OCI-LY7 (cell line): Measurements from ENCODE around the gene TGM5.

Experiments
- EZH2phosphoT487 ChIP-seq: fragments of 200-600 bp; sonication (generic); IDR thresholded peaks from 2 replicates; pipeline ENCODE4 v1.6.1; 2018; ENCODE audit warnings: low read depth, borderline replicate concordance, mild to moderate bottlenecking, mixed run types, antibody characterized with exemption, low read length, moderate library complexity, mixed read lengths
- TF ChIP-seq, protein P1 (sequence below): fragments of 200-600 bp; sonication (generic); conservative IDR thresholded peaks from 2 replicates; pipeline ENCODE4 v1.5.1; 2014; ENCODE audit warnings: mild to moderate bottlenecking, antibody characterized with exemption, low read length, moderate library complexity, mixed read lengths

DNA sequence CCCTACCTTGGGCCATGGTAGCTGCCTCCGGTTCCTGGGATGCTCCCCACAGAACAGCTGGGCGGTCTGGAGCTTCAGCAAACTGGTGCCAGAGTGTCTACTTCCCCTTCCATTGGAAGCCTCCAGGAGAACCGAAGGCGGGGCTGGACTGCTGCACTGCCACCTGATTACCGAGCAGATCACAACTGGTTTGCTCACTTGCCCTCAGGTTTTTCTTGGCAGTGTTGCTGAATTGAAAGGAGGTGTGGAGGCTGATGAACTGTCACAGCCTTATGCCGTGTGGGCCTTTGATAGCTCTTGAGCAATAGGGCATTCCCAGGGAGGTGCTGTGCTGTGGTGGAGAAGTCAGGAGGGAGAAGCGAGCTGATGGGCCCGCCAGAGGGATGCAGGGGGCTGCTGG is at the start of gene TGM5:
- TF ChIP-seq, protein P1, sequence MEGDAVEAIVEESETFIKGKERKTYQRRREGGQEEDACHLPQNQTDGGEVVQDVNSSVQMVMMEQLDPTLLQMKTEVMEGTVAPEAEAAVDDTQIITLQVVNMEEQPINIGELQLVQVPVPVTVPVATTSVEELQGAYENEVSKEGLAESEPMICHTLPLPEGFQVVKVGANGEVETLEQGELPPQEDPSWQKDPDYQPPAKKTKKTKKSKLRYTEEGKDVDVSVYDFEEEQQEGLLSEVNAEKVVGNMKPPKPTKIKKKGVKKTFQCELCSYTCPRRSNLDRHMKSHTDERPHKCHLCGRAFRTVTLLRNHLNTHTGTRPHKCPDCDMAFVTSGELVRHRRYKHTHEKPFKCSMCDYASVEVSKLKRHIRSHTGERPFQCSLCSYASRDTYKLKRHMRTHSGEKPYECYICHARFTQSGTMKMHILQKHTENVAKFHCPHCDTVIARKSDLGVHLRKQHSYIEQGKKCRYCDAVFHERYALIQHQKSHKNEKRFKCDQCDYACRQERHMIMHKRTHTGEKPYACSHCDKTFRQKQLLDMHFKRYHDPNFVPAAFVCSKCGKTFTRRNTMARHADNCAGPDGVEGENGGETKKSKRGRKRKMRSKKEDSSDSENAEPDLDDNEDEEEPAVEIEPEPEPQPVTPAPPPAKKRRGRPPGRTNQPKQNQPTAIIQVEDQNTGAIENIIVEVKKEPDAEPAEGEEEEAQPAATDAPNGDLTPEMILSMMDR, result no peak
- TF ChIP-seq EZH2phosphoT487, result no peak
